RWPE1 (cell line): ENCODE results near the gene TPBGL.

ENCODE experiments used
- CTCF ChIA-PET: fragments of 350-600 bp; sonication (Branson Sonifier 250); formaldehyde crosslinking; extraction: SDS; loops from one replicate; lab custom pipeline; 2021; lab: Yijun Ruan, JAX
- POLR2A ChIA-PET: fragments of 400-600 bp; formaldehyde crosslinking; extraction: SDS; loops from one replicate; lab custom pipeline; 2020; ENCODE audit warnings: antibody characterized with exemption; ENCODE audit not compliant: low non-redundant PET; lab: Yijun Ruan, JAX
- DNase-seq: peaks from one replicate; pipeline ENCODE4 v3.0.0; 2012; ENCODE audit warnings: low spot score
- H3K27ac ChIP-seq: fragments of 450-650 bp; 2 replicates; pipeline ENCODE4 v1.5.1; 2017
- TF ChIP-seq, protein P1 (sequence below): fragments of 450-650 bp; conservative IDR thresholded peaks from 2 replicates; pipeline ENCODE4 v1.5.1; 2017; ENCODE audit warnings: low read depth, mild to moderate bottlenecking

TPBGL gene

GRCh38 chr11:75237050-75237449, 3.5 kb upstream of the TPBGL start:
- TF ChIP-seq, protein P1, sequence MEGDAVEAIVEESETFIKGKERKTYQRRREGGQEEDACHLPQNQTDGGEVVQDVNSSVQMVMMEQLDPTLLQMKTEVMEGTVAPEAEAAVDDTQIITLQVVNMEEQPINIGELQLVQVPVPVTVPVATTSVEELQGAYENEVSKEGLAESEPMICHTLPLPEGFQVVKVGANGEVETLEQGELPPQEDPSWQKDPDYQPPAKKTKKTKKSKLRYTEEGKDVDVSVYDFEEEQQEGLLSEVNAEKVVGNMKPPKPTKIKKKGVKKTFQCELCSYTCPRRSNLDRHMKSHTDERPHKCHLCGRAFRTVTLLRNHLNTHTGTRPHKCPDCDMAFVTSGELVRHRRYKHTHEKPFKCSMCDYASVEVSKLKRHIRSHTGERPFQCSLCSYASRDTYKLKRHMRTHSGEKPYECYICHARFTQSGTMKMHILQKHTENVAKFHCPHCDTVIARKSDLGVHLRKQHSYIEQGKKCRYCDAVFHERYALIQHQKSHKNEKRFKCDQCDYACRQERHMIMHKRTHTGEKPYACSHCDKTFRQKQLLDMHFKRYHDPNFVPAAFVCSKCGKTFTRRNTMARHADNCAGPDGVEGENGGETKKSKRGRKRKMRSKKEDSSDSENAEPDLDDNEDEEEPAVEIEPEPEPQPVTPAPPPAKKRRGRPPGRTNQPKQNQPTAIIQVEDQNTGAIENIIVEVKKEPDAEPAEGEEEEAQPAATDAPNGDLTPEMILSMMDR = no peak
- ChIA-PET CTCF (interaction anchor here (0.5 to 1.7 kb wide), 3 partner anchors 11 to 1602 kb away, joined by 4 to 5 read pairs (median 5); no protein-coding TSS in a partner anchor), POLR2A (interaction anchor here (0.6 kb wide), 1 partner anchor 284 kb away, joined by 3 read pairs; no protein-coding TSS in a partner anchor)
- H3K27ac ChIP-seq = no peak overlapping the region
- DNase-seq = no peak

- DNase-seq = no peak
- ChIA-PET POLR2A (no interaction called here), CTCF (interaction anchor here (1.4 kb wide), 1 partner anchor 10 kb away, joined by 4 read pairs; no protein-coding TSS in a partner anchor)
- TF ChIP-seq, protein P1 = no peak
- H3K27ac ChIP-seq = no peak overlapping the region
Observed at GRCh38 chr11:75238595-75239440, 1.8 kb upstream of the TPBGL start.

- DNase-seq = no peak
- POLR2A ChIA-PET = no interaction called here
- no peak overlapping the region for H3K27ac ChIP-seq
- TF ChIP-seq, protein P1 = no peak
- CTCF ChIA-PET = interaction anchor here (0.6 to 2.5 kb wide), 4 partner anchors 9 to 1008 kb away, joined by 3 to 22 read pairs (median 4); no protein-coding TSS in a partner anchor
Observed at GRCh38 chr11:75239531-75240290, 863 bp upstream of the TPBGL start.

GRCh38 chr11:75241036-75241905, 697 bp downstream of the TPBGL start:
- peak; percentile 86 for DNase-seq
- ChIA-PET POLR2A (no interaction called here), CTCF (interaction anchor here (0.5 to 2.5 kb wide), 26 partner anchors 8 to 1176 kb away, joined by 3 to 22 read pairs (median 4); no protein-coding TSS in a partner anchor)
- H3K27ac ChIP-seq = no peak overlapping the region
- TF ChIP-seq, protein P1 = peak; percentile 97

DNA sequence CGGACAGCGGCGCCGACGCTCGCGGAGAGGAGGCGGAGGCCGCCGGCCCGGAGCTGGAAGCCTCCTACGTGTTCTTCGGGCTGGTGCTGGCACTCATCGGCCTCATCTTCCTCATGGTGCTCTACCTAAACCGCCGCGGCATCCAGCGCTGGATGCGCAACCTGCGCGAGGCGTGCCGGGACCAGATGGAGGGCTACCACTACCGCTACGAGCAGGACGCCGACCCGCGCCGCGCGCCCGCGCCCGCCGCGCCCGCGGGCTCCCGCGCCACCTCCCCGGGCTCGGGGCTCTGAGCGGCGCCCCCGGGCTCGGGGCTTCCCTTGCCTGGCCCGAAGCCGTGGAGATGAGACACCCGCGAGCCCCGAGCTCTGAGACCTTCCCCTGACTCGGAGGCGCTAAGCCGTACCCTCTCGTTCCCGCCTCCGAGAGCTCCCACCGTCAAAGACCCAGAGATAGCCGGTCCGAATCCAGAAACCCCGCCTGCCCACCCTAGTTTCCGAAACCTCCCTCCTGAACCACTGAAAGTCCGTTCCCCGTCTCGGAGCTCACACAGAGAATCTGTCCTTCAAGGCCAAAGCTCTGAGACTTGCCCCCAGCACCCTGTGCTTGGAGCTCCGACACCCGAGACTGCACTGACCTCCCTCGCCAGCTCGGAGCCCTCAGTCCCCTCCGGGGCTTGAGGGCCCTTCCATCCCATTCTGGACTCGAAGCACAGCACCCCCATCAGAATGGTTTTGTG, 1.5 kb downstream of the TPBGL start:
- no peak overlapping the region for H3K27ac ChIP-seq
- ChIA-PET POLR2A (no interaction called here), CTCF (interaction anchor here (0.5 to 2.5 kb wide), 21 partner anchors 8 to 1175 kb away, joined by 3 to 22 read pairs (median 4); no protein-coding TSS in a partner anchor)
- no peak for DNase-seq
- TF ChIP-seq, protein P1 = peak; percentile 63
